ENCODE data around the gene ATP6V0E1. TPM values are rescaled to one million over a fixed set of nuclear protein-coding genes. Genes with fewer than 3 reads are reported as not detected.

Gene ATP6V0E1
- total and polyA plus RNA-seq, 5 donors = 200 to 350 (median 221) TPM

DNA sequence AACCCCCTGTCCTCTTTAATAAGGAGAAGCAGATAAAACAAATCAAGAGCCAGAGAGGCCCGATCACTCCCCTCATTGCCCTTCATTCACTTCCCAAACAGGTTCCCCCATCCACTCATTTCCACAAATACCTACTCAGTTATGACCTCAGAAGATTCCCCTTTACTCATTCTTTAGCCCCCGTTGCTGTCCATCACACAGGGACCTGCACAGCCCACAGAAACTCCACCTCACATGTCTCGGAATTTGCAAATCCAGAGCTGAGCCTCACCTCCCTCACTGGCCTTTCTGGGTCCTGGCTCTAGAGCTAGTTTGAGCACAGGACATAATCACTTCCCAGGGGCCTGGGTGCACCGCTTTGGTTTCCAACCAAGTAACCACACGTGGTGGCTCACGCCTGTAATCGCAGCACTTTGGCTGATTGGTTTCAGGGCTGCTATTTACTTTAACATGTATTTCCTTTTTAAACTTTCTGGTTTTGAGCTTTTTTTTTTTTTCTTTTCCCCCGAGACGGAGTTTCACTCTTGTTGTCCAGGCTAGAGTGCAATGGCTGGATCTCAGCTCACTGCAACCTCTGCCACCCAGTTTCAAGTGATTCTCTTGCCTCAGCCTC lies 17.8 kb downstream of the ATP6V0E1 start:
- WGBS = 86% methylated on average over 9 of the region's 9 CpGs
- Histone ChIP-seq H3K27me3 (ENCODE audit: control insufficient read depth, insufficient read depth) (no peaks in the 10 kb centered on the region), H3K4me3 (ENCODE audit: low read length) (no peak overlapping the region), H3K27ac (ENCODE audit: low read length) (no peak overlapping the region), H3K4me1 (ENCODE audit: control insufficient read depth, insufficient read depth, low read length) (peaks cover 18% of the 10 kb centered on the region), H3K9me3 (ENCODE audit: control insufficient read depth, low read length) (no peaks in the 10 kb centered on the region)
- DNase-seq = no peak
- no peak for ATAC-seq
- intact Hi-C loops (cut with DNase I) = loop anchor here in 1 of 4 donors (10.0 kb wide), 1 partner anchor 153 kb away; no protein-coding TSS in a partner anchor

DNA sequence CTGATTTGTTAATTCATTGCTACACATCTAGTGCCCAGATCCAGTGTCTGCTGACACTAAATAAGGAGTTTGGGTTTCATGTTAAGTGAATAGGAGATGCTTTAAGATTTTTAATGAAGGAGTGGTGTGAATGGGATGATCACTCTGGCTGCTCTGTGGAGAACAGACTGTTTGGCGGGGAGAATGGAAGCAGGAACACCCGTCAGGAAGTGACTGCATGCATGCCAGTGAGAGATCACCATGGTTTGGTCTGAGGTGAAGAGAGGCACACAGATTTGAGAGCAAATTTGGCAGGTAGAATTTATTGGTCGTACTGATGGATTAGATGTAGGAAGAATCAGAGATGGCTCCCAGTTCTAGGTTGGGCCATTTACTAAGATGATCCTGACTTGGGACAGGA lies 19.8 kb downstream of the ATP6V0E1 start:
- no peak overlapping the region for H3K4me3 ChIP-seq (ENCODE audit: low read length)
- ATAC-seq = peak in 1 of 2 donors; percentile 51
- intact Hi-C loops (cut with DNase I) = loop anchor here in 1 of 4 donors (10.0 kb wide), 1 partner anchor 151 kb away; no protein-coding TSS in a partner anchor
- no peak for DNase-seq
- no peak overlapping the region for H3K27ac ChIP-seq (ENCODE audit: low read length)
- 72% methylated on average over 3 of the region's 3 CpGs for WGBS
- peaks cover 20% of the 10 kb centered on the region for H3K4me1 ChIP-seq (ENCODE audit: control insufficient read depth, insufficient read depth, low read length)
- no peaks in the 10 kb centered on the region for H3K9me3 ChIP-seq (ENCODE audit: control insufficient read depth, low read length)
- no peaks in the 10 kb centered on the region for H3K27me3 ChIP-seq (ENCODE audit: control insufficient read depth, insufficient read depth)

DNA sequence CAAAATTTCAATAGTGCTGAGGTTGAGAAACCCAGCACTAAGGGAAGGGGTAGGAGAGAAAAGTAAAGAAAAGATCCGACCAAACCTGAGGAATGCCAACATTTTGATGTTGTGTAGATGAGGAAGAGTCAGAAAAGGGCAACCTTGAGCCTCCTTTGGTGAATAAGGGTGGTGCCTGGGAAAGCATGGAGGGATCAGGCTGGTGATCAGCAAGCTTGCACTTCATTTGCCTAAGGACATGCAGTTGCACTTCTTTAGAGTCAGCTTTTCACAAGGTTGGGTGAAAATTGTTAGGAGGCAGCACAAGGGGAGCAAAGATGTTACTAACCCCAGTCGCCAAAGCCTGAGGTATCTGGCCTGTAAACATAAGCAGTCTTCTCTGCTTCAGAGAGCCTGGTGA lies 20.4 kb downstream of the ATP6V0E1 start:
- DNase-seq = no peak
- WGBS = 83% methylated on average over 2 of the region's 2 CpGs
- Histone ChIP-seq H3K4me1 (ENCODE audit: control insufficient read depth, insufficient read depth, low read length) (peaks cover 20% of the 10 kb centered on the region), H3K27ac (ENCODE audit: low read length) (no peak overlapping the region), H3K27me3 (ENCODE audit: control insufficient read depth, insufficient read depth) (no peaks in the 10 kb centered on the region), H3K9me3 (ENCODE audit: control insufficient read depth, low read length) (no peaks in the 10 kb centered on the region), H3K4me3 (ENCODE audit: low read length) (no peak overlapping the region)
- no peak for ATAC-seq
- intact Hi-C loops (cut with DNase I) = loop anchor here in 1 of 4 donors (10.0 kb wide), 1 partner anchor 151 kb away; no protein-coding TSS in a partner anchor

DNA sequence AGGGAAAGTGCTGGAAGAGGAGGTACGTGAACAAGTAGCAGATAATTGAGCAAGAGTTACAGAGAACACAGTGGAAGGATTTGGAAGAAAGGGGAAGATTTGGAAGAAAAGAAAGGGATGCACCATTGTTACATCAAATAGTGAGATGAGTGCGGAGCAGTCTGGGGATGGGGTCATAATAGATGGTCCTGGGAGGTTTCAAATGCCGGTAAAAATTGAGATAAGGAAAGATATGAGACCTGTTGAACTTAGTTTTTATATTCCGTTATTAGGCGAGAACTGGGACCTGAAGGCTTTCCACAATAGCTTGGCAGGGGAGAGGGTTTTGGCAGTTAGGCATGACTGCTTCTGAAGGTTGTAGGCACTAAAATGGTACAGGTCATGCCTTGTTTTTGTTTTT lies 20.9 kb downstream of the ATP6V0E1 start:
- intact Hi-C loops (cut with DNase I) = loop anchor here in 1 of 4 donors (10.0 kb wide), 1 partner anchor 150 kb away; no protein-coding TSS in a partner anchor
- Histone ChIP-seq H3K4me3 (ENCODE audit: low read length) (no peak overlapping the region), H3K27ac (ENCODE audit: low read length) (no peak overlapping the region), H3K9me3 (ENCODE audit: control insufficient read depth, low read length) (no peaks in the 10 kb centered on the region), H3K27me3 (ENCODE audit: control insufficient read depth, insufficient read depth) (no peaks in the 10 kb centered on the region), H3K4me1 (ENCODE audit: control insufficient read depth, insufficient read depth, low read length) (peaks cover 20% of the 10 kb centered on the region)
- WGBS = 74% methylated on average over 5 of the region's 5 CpGs
- ATAC-seq (no peak), DNase-seq (no peak)

DNA sequence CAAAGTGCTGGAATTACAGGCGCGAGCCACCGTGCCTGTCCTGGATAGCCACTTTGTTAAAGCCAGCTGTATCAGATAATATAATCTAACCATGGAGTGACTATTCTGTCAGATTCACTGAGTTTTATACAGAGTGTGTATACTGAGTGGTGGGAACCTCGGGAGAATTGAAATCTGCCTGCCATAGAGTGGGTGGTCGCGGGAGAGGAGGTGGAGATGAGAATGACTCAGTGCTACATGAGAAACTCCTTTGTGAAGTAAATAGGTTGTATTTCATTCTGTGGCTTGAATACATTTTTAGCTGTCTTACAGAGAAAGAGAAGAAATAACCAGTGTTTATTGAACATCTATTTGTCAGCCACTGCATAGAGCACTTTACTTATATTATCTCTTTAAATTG lies 26.4 kb downstream of the ATP6V0E1 start:
- 83% methylated on average over 6 of the region's 6 CpGs for WGBS
- H3K4me3 ChIP-seq (ENCODE audit: low read length) = no peak overlapping the region
- intact Hi-C loops (cut with DNase I) = no loop called here
- ATAC-seq (no peak), DNase-seq (no peak)
- no peaks in the 10 kb centered on the region for H3K9me3 ChIP-seq (ENCODE audit: control insufficient read depth, low read length)
- H3K27ac ChIP-seq (ENCODE audit: low read length) = no peak overlapping the region
- H3K27me3 ChIP-seq (ENCODE audit: control insufficient read depth, insufficient read depth) = no peaks in the 10 kb centered on the region
- peaks cover 2% of the 10 kb centered on the region for H3K4me1 ChIP-seq (ENCODE audit: control insufficient read depth, insufficient read depth, low read length)

DNA sequence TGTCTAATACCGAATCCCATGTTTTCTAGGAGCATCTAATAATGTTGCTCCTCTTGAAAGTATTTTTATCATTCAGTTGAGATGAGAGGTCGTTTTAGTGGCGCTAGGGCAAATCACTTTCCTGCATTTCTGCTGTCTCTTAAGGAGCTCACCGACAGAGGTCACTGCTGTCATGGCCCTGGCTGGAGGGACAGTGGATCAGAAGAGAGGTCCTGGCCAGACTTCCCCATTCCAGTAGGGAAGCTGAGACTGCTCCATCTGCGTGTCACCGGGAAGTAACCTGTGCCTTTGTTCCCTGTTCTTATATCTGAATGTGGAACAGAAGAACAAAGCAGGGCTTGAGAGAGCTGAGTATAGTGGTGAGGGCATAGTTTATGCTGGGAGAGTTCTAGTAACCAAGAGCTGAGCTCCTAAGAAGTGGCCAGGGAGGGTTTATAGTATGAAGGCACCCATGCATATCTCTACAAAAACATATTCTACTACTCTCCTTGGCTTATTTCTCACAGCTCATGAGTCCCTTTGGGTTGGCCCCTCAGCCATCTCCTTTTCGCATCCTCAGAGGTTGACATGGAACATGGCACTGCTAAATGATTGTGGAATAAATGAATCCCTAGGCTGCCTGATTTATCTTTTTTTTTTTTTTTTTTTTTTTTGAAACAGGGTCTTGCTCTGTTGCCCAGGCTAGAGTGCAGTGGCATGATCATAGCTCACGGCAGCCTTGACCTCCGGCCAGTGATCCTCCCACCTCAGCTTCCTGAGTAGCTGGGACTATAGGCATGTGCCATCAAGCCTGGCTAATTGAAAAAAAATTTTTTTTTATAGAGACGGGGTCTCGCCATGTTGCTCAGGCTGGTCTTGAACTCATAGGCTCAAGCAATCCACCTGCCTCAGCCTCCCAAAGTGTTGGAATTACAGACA lies 27.2 kb downstream of the ATP6V0E1 start:
- H3K27me3 ChIP-seq (ENCODE audit: control insufficient read depth, insufficient read depth) = no peaks in the 10 kb centered on the region
- H3K4me1 ChIP-seq (ENCODE audit: control insufficient read depth, insufficient read depth, low read length) = peaks cover 6% of the 10 kb centered on the region
- H3K27ac ChIP-seq (ENCODE audit: low read length) = no peak overlapping the region
- DNase-seq (peak; percentile 55 to 82 (median 75)), ATAC-seq (peak; percentile 86)
- no peaks in the 10 kb centered on the region for H3K9me3 ChIP-seq (ENCODE audit: control insufficient read depth, low read length)
- WGBS = 57% methylated on average over 11 of the region's 11 CpGs
- H3K4me3 ChIP-seq (ENCODE audit: low read length) = no peak overlapping the region
- intact Hi-C loops (cut with DNase I) = no loop called here

DNA sequence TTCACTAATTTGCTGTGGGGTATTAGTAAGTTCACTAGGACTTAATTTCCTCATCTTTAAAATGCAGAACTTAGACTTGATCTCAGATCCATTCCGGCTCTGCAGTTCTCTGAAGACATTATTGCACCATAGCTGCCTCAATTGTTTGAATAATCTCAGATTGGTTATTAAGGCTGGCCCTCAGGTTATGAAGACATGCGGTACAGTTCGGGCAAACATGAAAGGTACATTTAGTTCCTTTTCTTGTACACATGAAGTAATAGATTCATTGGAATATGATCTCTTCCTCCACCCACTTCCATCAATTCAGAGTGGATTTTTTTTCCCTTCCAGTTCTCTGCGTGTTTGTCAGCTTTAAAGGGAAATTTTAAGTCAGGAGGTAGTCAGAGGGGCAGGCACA lies 28.0 kb downstream of the ATP6V0E1 start:
- Histone ChIP-seq H3K27ac (ENCODE audit: low read length) (no peak overlapping the region), H3K4me3 (ENCODE audit: low read length) (no peak overlapping the region), H3K27me3 (ENCODE audit: control insufficient read depth, insufficient read depth) (no peaks in the 10 kb centered on the region), H3K4me1 (ENCODE audit: control insufficient read depth, insufficient read depth, low read length) (peaks cover 12% of the 10 kb centered on the region), H3K9me3 (ENCODE audit: control insufficient read depth, low read length) (no peaks in the 10 kb centered on the region)
- 72% methylated on average over 4 of the region's 4 CpGs for WGBS
- ATAC-seq (no peak), DNase-seq (no peak)
- intact Hi-C loops (cut with DNase I) = no loop called here

DNA sequence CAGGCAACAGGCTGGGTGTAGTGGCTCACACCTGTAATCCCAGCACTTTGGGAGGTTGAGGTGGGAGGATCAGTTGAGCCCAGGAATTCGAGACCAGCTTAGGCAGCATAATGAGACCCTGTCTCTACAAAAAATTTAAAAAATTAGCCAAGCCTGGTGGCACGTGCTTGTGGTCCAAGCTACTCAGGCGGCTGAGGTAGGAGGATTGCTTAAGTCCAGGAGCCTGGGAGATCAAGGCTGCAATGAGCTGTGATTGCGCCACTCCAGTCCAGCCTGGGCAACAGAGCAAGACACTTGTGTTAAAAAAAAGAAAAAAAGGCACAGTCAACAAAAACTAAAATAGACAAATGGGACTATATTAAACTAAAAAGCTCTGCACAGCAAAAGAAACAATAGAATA lies 29.3 kb downstream of the ATP6V0E1 start:
- Histone ChIP-seq H3K27me3 (ENCODE audit: control insufficient read depth, insufficient read depth) (no peaks in the 10 kb centered on the region), H3K4me1 (ENCODE audit: control insufficient read depth, insufficient read depth, low read length) (peaks cover 10% of the 10 kb centered on the region), H3K9me3 (ENCODE audit: control insufficient read depth, low read length) (no peaks in the 10 kb centered on the region), H3K27ac (ENCODE audit: low read length) (no peak overlapping the region), H3K4me3 (ENCODE audit: low read length) (no peak overlapping the region)
- DNase-seq (peak in 1 of 3 donors; percentile 42), ATAC-seq (no peak)
- intact Hi-C loops (cut with DNase I) = no loop called here
- 91% methylated on average over 4 of the region's 4 CpGs for WGBS

DNA sequence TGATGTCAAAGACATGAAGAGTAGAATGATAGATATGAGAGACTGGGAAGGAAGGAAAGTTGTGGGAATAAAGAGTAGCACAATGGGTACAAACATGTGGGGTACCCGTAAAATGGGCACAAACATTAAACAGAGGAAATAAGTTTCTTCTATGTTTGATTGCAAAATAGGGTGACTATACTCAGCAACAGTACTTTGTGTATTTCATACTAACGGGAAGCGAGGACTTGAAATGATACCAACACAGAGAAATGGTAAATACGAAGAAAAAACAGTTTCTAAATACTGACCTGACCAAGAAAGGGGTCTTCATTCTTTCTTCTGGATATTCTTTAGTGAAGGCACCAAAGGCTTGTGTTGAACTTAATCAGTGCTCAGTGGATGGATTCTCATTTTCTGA lies 31.1 kb downstream of the ATP6V0E1 start:
- intact Hi-C loops (cut with DNase I) = no loop called here
- WGBS = 87% methylated on average over 4 of the region's 4 CpGs
- no peak overlapping the region for H3K27ac ChIP-seq (ENCODE audit: low read length)

DNA sequence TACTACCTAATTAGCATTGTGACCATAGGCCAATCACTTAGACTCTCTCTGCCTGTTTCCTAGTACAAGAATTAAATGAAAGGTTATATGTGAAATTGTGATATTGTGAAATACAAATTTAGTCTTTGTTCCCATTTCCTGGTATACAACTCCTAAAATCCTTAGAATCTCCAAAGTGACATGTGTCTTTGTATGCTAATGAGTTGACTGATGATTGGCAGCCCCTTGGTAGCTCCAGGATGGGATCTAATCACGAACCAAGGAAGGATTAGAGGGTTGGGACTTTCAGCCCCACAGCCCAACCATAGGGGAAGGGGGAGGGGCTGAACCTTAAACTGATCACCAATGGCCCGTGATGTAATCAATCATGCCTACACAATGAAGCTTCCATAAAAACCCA lies 31.6 kb downstream of the ATP6V0E1 start:
- intact Hi-C loops (cut with DNase I) = no loop called here
- Histone ChIP-seq H3K4me3 (ENCODE audit: low read length) (no peak overlapping the region), H3K27ac (ENCODE audit: low read length) (peak overlapping the region; percentile 54), H3K27me3 (ENCODE audit: control insufficient read depth, insufficient read depth) (no peaks in the 10 kb centered on the region), H3K4me1 (ENCODE audit: control insufficient read depth, insufficient read depth, low read length) (peaks cover 11% of the 10 kb centered on the region), H3K9me3 (ENCODE audit: control insufficient read depth, low read length) (no peaks in the 10 kb centered on the region)
- 90% methylated on average over 2 of the region's 2 CpGs for WGBS
- no peak for ATAC-seq
- DNase-seq = no peak

More for the DNA sequence above, 31.1 kb downstream of the ATP6V0E1 start:
- Histone ChIP-seq H3K4me3 (ENCODE audit: low read length) (no peak overlapping the region), H3K9me3 (ENCODE audit: control insufficient read depth, low read length) (no peaks in the 10 kb centered on the region), H3K27me3 (ENCODE audit: control insufficient read depth, insufficient read depth) (no peaks in the 10 kb centered on the region), H3K4me1 (ENCODE audit: control insufficient read depth, insufficient read depth, low read length) (peaks cover 10% of the 10 kb centered on the region)
- ATAC-seq (no peak), DNase-seq (no peak)

All from right cardiac atrium (tissue), 5 donors.